PC-3 (cell line): ENCODE results near the gene POU2AF2.
"Not testable (repeated sequence)": the region's sequence is repeated elsewhere in the genome, so short reads cannot be mapped to it uniquely, and the experiment has no call there.

Experiments used
- EZH2phosphoT487 ChIP-seq: fragments of 300-600 bp; sonication (generic); IDR thresholded peaks from 2 replicates; pipeline ENCODE4 v1.6.1; 2018; ENCODE audit warnings: mild to moderate bottlenecking, antibody characterized with exemption, low read length, borderline replicate concordance
- TF ChIP-seq, protein P1 (sequence below): fragments of 300-600 bp; sonication (generic); conservative IDR thresholded peaks from 2 replicates; pipeline ENCODE4 v1.5.1; 2017; ENCODE audit warnings: antibody characterized with exemption, low read depth, mild to moderate bottlenecking, low read length

DNA sequence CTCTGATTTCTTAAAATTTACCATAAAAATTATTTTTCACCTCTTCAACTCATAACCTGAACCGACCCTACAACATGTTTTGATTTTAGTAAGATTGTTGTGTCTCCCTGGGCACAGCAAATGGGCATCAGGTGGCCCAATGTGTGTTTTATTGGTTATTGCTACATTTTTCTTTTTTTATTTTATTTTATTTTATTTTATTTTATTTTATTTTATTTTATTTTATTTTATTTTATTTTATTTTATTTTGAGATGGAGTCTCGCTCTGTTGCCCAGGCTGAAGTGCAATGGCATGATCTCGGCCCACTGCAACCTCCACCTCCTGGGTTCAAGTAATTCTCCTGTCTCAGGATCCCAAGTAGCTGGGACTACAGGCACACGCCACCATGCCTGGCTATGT lies 22.8 kb downstream of the POU2AF2 start:
- not testable (repeated sequence) for TF ChIP-seq EZH2phosphoT487
- TF ChIP-seq, protein P1, sequence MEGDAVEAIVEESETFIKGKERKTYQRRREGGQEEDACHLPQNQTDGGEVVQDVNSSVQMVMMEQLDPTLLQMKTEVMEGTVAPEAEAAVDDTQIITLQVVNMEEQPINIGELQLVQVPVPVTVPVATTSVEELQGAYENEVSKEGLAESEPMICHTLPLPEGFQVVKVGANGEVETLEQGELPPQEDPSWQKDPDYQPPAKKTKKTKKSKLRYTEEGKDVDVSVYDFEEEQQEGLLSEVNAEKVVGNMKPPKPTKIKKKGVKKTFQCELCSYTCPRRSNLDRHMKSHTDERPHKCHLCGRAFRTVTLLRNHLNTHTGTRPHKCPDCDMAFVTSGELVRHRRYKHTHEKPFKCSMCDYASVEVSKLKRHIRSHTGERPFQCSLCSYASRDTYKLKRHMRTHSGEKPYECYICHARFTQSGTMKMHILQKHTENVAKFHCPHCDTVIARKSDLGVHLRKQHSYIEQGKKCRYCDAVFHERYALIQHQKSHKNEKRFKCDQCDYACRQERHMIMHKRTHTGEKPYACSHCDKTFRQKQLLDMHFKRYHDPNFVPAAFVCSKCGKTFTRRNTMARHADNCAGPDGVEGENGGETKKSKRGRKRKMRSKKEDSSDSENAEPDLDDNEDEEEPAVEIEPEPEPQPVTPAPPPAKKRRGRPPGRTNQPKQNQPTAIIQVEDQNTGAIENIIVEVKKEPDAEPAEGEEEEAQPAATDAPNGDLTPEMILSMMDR = not testable (repeated sequence)
